HepG2 (cell line): ENCODE results near the gene YY1. TPM values are rescaled to one million over a fixed set of nuclear protein-coding genes. Genes with fewer than 3 reads are reported as not detected.

ENCODE experiments used
- DNMT1 ChIP-seq: sonication (generic); formaldehyde crosslinking; IDR thresholded peaks from 2 replicates; pipeline ENCODE4 v1.5.1; 2020; ENCODE audit warnings: mild to moderate bottlenecking, missing genetic modification reagents
- FOXA1 ChIP-seq, 2 experiments: fragments of 450-650 bp in 1 of 2; sonication (generic) in 1 of 2; formaldehyde crosslinking in 1 of 2; IDR thresholded peaks; 2 replicates each; pipeline versions ENCODE4 v1.4.0 to v1.6.1; 2016 to 2020; ENCODE audit warnings: missing genetic modification reagents in 1 of 2
- HOXA9 ChIP-seq: sonication (generic); formaldehyde crosslinking; IDR thresholded peaks from 2 replicates; pipeline ENCODE4 v1.8.1; 2022; ENCODE audit warnings: missing genetic modification reagents, mild to moderate bottlenecking, moderate library complexity, borderline replicate concordance
- MTA1 ChIP-seq: sonication (generic); formaldehyde crosslinking; IDR thresholded peaks from 2 replicates; pipeline ENCODE4 v1.4.0; 2020; ENCODE audit warnings: missing genetic modification reagents, mild to moderate bottlenecking, borderline replicate concordance
- PPARG ChIP-seq: conservative IDR thresholded peaks from 2 replicates; pipeline ENCODE4 v1.6.1; 2016; ENCODE audit warnings: missing biosample characterization, missing genetic modification reagents
- RBFOX2 ChIP-seq: fragments of 200-400 bp; formaldehyde crosslinking; IDR thresholded peaks from 2 replicates; pipeline ENCODE4 v1.6.1; 2017; ENCODE audit warnings: low read depth, mild to moderate bottlenecking, low read length
- RFX1 ChIP-seq: fragments of 450-650 bp; IDR thresholded peaks from 2 replicates; pipeline ENCODE4 v1.6.1; 2017
- SOX6 ChIP-seq, 2 experiments: fragments of 450-650 bp in 1 of 2; sonication (generic) in 1 of 2; formaldehyde crosslinking in 1 of 2; IDR thresholded peaks; 2 replicates each; pipeline versions ENCODE4 v1.4.0 to v1.6.1; 2017 to 2020; ENCODE audit warnings: antibody characterized with exemption in 1 of 2, mild to moderate bottlenecking in 1 of 2, missing genetic modification reagents in 1 of 2
- TAF15 ChIP-seq: fragments of 200-400 bp; formaldehyde crosslinking; IDR thresholded peaks from one replicate; pipeline ENCODE4 v1.6.1; 2018; ENCODE audit warnings: mild to moderate bottlenecking, low read depth, low read length; ENCODE audit not compliant: poor library complexity, severe bottlenecking
- YEATS2 ChIP-seq: sonication (generic); formaldehyde crosslinking; IDR thresholded peaks from 2 replicates; pipeline ENCODE4 v1.4.0; 2020; ENCODE audit warnings: missing genetic modification reagents, borderline replicate concordance
- ZNF235 ChIP-seq: sonication (generic); formaldehyde crosslinking; IDR thresholded peaks from 2 replicates; pipeline ENCODE4 v1.8.1; 2023; ENCODE audit warnings: mild to moderate bottlenecking, missing genetic modification reagents, borderline replicate concordance
- ZNF260 ChIP-seq: sonication (generic); formaldehyde crosslinking; IDR thresholded peaks from 2 replicates; pipeline ENCODE4 v1.4.0; 2020; ENCODE audit warnings: missing genetic modification reagents, low read depth, mild to moderate bottlenecking, borderline replicate concordance
- ZNF598 ChIP-seq: sonication (generic); formaldehyde crosslinking; IDR thresholded peaks from 2 replicates; pipeline ENCODE4 v1.5.1; 2020; ENCODE audit warnings: mild to moderate bottlenecking, missing genetic modification reagents, borderline replicate concordance
- ZNF614 ChIP-seq: IDR thresholded peaks from 2 replicates; pipeline ENCODE4 v1.6.1; 2018; ENCODE audit warnings: missing biosample characterization, missing genetic modification reagents, inconsistent platforms, borderline replicate concordance
- ZNF652 ChIP-seq: IDR thresholded peaks from 2 replicates; pipeline ENCODE4 v1.6.1; 2016; ENCODE audit warnings: low read depth, borderline replicate concordance
- ZNF724P ChIP-seq: sonication (generic); formaldehyde crosslinking; IDR thresholded peaks from 2 replicates; pipeline ENCODE4 v1.8.0; 2022; ENCODE audit warnings: missing genetic modification reagents, borderline replicate concordance
- ZNF775 ChIP-seq: sonication (generic); formaldehyde crosslinking; IDR thresholded peaks from 2 replicates; pipeline ENCODE4 v1.4.0; 2020; ENCODE audit warnings: missing genetic modification reagents, mild to moderate bottlenecking, moderate library complexity, borderline replicate concordance
- polyA plus RNA-seq, 8 experiments: library from polyadenylated mRNA; depleted of rRNA in 3 of 8; stranded (reverse) in 7 of 8; unstranded in 1 of 8; fragments of >200 nt; fragmentation: Illumina TruSeq in 4 of 8; extraction: Trizol in 4 of 8; gene quantifications; 2 replicates each; pipeline versions ENCODE4 v1.2.1 to v1.2.3, GENCODE V29; 2011 to 2016; ENCODE audit warnings: low read depth in 4 of 8, missing spikeins in 1 of 8, mixed read lengths in 1 of 8; ENCODE audit not compliant: insufficient read depth in 1 of 8
- total RNA-seq, 5 experiments: library from RNA; depleted of rRNA; stranded (reverse); fragments of >200 nt; fragmentation: Illumina TruSeq; extraction: Trizol; gene quantifications; 2 replicates each; pipeline ENCODE4 v1.2.3, GENCODE V29; 2016; ENCODE audit warnings: low read depth in 1 of 5
- TF ChIP-seq, protein P1 (sequence below): sonication (generic); formaldehyde crosslinking; IDR thresholded peaks from 2 replicates; pipeline ENCODE4 v1.8.1; 2022; ENCODE audit warnings: low read depth, mild to moderate bottlenecking, missing genetic modification reagents
- TF ChIP-seq, protein P2 (sequence below): sonication (generic); formaldehyde crosslinking; IDR thresholded peaks from 2 replicates; pipeline ENCODE4 v1.8.0; 2022; ENCODE audit warnings: mild to moderate bottlenecking, missing genetic modification reagents, moderate library complexity
- TF ChIP-seq, protein P3 (sequence below): sonication (generic); formaldehyde crosslinking; IDR thresholded peaks from 2 replicates; pipeline ENCODE4 v1.5.0; 2020; ENCODE audit warnings: missing genetic modification reagents, mild to moderate bottlenecking, borderline replicate concordance

The YY1 gene
- total and polyA plus RNA-seq, 2 of the 13 experiments (the other 11 are each of a cell fraction or from before 2014, with no cell fraction given) = 29.4 to 68.1 TPM

DNA sequence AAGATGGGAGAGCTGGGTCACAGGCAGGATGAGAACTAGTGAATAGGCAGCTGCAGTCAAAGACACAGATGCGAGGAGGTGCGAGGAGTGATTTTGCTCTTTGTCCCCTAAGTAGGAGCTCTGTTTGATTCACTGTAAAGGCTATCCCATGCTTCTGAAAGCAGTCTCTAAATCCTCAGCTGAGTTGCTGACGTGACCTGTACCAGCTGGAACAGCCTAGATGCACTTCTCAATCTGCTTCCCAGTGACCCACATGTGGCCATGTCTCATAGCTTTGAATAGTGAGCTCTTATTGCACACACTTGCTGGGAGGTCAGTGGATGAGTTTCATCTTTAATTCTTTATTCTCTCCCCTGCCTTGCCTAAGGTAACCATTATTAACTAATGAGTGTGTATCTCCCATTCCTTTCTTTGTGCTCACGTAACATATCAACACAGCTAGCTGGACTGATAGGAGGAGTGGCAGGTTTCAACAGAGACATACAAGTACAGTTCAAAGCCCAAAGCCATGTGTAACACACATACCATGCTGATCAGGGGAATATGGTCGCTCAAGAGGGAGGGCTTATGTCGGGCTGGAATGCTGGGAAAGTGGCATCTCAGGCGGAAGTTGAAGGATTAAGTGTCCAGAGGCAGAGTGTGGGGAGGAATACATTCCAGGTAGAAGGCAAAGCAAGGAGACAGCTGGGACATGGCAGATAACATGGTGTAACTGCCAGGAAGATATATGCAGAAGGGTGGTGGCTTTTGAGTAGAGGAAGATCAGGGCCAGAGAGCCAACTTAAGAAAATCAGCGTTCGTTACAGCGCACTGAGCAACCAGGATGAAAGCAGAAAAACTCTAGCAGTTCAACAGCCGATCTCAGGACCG lies 15.4 kb upstream of the YY1 start (continued):
- TF ChIP-seq SOX6 (IDR thresholded peaks at IDR 0.05) (no peak), SOX6 (CRISPR knock-in tag; IDR thresholded peaks at IDR 0.05) (no peak), FOXA1 (IDR thresholded peaks at IDR 0.05) (no peak), FOXA1 (CRISPR knock-in tag; IDR thresholded peaks at IDR 0.05) (peak; percentile 37; the same call in 1 of the 2 replicates), ZNF775 (no peak), HOXA9 (CRISPR knock-in tag) (no peak), ZNF614 (CRISPR knock-in tag) (no peak), RBFOX2 (no peak), ZNF235 (CRISPR knock-in tag) (no peak), TAF15 (no peak), YEATS2 (CRISPR knock-in tag) (no peak), DNMT1 (no peak), ZNF724P (CRISPR knock-in tag) (no peak), PPARG (CRISPR knock-in tag) (no peak), MTA1 (no peak), ZNF598 (CRISPR knock-in tag) (no peak), ZNF652 (no peak), RFX1 (no peak), ZNF260 (no peak)
- TF ChIP-seq, protein P1, sequence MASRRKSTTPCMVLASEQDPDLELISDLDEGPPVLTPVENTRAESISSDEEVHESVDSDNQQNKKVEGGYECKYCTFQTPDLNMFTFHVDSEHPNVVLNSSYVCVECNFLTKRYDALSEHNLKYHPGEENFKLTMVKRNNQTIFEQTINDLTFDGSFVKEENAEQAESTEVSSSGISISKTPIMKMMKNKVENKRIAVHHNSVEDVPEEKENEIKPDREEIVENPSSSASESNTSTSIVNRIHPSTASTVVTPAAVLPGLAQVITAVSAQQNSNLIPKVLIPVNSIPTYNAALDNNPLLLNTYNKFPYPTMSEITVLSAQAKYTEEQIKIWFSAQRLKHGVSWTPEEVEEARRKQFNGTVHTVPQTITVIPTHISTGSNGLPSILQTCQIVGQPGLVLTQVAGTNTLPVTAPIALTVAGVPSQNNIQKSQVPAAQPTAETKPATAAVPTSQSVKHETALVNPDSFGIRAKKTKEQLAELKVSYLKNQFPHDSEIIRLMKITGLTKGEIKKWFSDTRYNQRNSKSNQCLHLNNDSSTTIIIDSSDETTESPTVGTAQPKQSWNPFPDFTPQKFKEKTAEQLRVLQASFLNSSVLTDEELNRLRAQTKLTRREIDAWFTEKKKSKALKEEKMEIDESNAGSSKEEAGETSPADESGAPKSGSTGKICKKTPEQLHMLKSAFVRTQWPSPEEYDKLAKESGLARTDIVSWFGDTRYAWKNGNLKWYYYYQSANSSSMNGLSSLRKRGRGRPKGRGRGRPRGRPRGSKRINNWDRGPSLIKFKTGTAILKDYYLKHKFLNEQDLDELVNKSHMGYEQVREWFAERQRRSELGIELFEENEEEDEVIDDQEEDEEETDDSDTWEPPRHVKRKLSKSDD (CRISPR knock-in tag) = peak; percentile 97
- TF ChIP-seq, protein P2, sequence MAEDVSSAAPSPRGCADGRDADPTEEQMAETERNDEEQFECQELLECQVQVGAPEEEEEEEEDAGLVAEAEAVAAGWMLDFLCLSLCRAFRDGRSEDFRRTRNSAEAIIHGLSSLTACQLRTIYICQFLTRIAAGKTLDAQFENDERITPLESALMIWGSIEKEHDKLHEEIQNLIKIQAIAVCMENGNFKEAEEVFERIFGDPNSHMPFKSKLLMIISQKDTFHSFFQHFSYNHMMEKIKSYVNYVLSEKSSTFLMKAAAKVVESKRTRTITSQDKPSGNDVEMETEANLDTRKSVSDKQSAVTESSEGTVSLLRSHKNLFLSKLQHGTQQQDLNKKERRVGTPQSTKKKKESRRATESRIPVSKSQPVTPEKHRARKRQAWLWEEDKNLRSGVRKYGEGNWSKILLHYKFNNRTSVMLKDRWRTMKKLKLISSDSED (CRISPR knock-in tag) = no peak
- TF ChIP-seq, protein P3, sequence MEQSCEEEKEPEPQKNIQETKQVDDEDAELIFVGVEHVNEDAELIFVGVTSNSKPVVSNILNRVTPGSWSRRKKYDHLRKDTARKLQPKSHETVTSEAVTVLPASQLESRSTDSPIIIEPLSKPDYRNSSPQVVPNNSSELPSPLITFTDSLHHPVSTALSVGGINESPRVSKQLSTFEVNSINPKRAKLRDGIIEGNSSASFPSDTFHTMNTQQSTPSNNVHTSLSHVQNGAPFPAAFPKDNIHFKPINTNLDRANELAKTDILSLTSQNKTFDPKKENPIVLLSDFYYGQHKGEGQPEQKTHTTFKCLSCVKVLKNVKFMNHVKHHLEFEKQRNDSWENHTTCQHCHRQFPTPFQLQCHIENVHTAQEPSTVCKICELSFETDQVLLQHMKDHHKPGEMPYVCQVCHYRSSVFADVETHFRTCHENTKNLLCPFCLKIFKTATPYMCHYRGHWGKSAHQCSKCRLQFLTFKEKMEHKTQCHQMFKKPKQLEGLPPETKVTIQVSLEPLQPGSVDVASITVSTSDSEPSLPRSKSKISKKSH = no peak
